NT2/D1 (cell line): Measurements from ENCODE around the gene BTBD1.

Source experiments
- DNase-seq: peaks from one replicate; pipeline ENCODE4 v3.0.0-alpha.2; 2011; ENCODE audit warnings: low read depth, low spot score
- H3K27me3 ChIP-seq: 2 replicates; pipeline ENCODE4 v1.6.0; 2011; ENCODE audit warnings: mild to moderate bottlenecking; ENCODE audit not compliant: insufficient read length, insufficient read depth
- H3K36me3 ChIP-seq: 2 replicates; pipeline ENCODE4 v1.6.1; 2011; ENCODE audit warnings: mild to moderate bottlenecking, low read length, mixed read lengths; ENCODE audit not compliant: insufficient read depth, insufficient read length
- H3K4me1 ChIP-seq: 2 replicates; pipeline ENCODE4 v1.5.1; 2011; ENCODE audit not compliant: insufficient read depth, insufficient read length
- H3K4me3 ChIP-seq: 2 replicates; pipeline ENCODE4 v1.5.1; 2011; ENCODE audit warnings: low read depth; ENCODE audit not compliant: insufficient read length
- H3K9ac ChIP-seq: 2 replicates; pipeline ENCODE4 v1.6.0; 2011; ENCODE audit warnings: low read depth; ENCODE audit not compliant: insufficient read length
- H3K9me3 ChIP-seq: 2 replicates; pipeline ENCODE4 v1.5.1; 2011; ENCODE audit warnings: mild to moderate bottlenecking, low read length; ENCODE audit not compliant: insufficient read depth
- SUZ12 ChIP-seq: IDR thresholded peaks from 2 replicates; pipeline ENCODE4 v1.6.1; 2011; ENCODE audit not compliant: insufficient read length, insufficient read depth; ENCODE audit errors: extremely low read depth
- YY1 ChIP-seq: IDR thresholded peaks from 2 replicates; pipeline ENCODE4 v1.6.1; 2011; ENCODE audit not compliant: insufficient read length, insufficient read depth
- ZNF274 ChIP-seq: IDR thresholded peaks from 2 replicates; pipeline ENCODE4 v1.6.1; 2011; ENCODE audit warnings: mild to moderate bottlenecking, low read depth, low read length

The BTBD1 gene

DNA sequence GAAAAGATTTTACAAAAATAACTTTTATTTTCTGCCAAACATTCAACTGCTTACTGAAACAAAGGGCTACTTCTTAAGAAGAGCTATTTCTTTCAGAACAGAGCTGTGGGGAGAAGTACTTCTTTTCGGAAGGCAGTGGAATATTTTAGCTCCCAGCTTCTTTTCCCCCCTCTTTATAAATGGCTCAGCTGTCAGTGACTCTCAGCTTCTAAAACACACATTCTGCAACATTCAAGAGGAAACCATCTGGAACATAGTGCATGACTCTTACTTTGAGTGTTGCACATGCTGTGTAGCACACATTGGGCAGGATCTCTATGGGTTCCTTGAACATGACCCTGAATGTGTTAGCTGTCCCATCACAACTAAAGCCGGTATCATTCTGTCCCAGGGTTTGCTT is 48.6 kb downstream of the BTBD1 start:
- no peaks in the 10 kb centered on the region for H3K9me3 ChIP-seq

DNA sequence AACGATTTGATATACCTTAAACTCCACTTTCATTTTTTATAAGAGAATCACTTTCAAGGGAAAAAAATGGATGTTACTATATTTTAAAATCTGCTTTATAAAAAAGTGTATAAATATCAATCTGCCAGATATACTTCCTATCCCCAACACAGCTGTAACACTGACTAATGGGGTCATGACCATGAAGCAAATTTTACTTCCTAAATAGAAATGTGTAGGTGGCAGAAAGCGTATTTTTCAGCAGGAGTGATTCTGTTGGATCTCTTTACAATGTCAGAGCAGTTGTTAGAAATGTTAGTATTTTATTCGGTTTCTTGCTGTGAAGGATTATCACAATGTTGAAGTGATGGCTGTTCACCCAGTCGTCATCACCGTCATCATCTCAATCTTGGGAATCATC is 50.1 kb downstream of the BTBD1 start:
- Histone ChIP-seq H3K4me3 (no peak overlapping the region), H3K4me1 (peaks cover 2% of the 10 kb centered on the region), H3K9ac (no peak overlapping the region), H3K36me3 (peaks cover 60% of the 10 kb centered on the region), H3K9me3 (peaks cover 12% of the 10 kb centered on the region; the same call in 1 of the 2 replicates), H3K27me3 (no peaks in the 10 kb centered on the region)
- no peak for DNase-seq
- TF ChIP-seq SUZ12 (no peak), YY1 (no peak), ZNF274 (no peak)

More for the DNA sequence above, 48.6 kb downstream of the BTBD1 start:
- no peaks in the 10 kb centered on the region for H3K4me1 ChIP-seq
- H3K27me3 ChIP-seq: no peaks in the 10 kb centered on the region
- H3K4me3 ChIP-seq: no peak overlapping the region
- DNase-seq: no peak
- H3K36me3 ChIP-seq: peaks cover 65% of the 10 kb centered on the region
- H3K9ac ChIP-seq: no peak overlapping the region
- no peak for TF ChIP-seq SUZ12

DNA sequence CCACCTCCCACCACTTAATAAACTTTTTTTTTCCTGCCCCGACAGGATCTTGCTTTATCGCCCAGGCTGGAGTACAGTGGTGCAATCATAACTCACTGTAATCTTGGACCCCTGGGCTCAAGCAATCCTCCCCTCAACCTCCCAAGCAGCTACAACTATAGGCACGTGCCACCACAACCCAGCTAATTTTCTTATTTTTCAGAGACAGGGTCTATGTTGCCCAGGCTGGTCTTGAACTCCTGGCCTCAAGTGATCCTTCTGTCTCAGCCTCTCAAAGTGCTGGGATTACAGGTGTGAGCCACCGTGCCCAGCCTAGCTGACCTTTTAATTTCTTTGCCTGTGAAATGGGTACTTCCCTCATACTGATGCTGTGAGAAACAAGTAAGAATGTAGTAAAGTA is 51.7 kb downstream of the BTBD1 start:
- Histone ChIP-seq H3K36me3 (peaks cover 47% of the 10 kb centered on the region), H3K4me3 (no peak overlapping the region), H3K9me3 (peaks cover 18% of the 10 kb centered on the region), H3K4me1 (peaks cover 4% of the 10 kb centered on the region), H3K27me3 (no peaks in the 10 kb centered on the region), H3K9ac (no peak overlapping the region)
- TF ChIP-seq YY1: no peak
- no peak for TF ChIP-seq ZNF274
- TF ChIP-seq SUZ12: no peak
- DNase-seq: no peak

DNA sequence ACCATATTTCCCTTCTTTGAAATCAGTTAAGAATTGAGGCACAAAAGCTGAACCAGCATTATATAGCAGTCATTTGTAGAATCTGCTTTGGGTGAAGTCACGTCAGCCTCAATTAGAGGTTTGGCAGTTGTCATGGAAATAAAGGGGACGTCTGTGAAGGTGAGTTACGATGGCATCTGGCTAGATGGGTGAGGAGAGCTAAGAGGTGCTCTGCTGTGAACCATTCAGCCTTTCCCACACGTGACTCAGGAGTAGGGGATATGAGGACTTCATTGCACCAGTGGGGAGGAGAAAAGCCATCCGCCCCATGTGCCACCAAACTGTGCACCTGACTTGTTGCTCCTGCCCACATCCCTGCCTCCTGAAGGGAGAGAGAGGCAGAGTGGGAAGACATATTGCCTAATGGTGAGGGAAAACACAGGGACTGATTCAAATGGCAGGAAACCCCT is 52.8 kb downstream of the BTBD1 start:
- H3K4me1 ChIP-seq: peaks cover 4% of the 10 kb centered on the region
- peaks cover 25% of the 10 kb centered on the region for H3K9me3 ChIP-seq
- no peak overlapping the region for H3K4me3 ChIP-seq
- no peak for TF ChIP-seq SUZ12
- no peak for TF ChIP-seq YY1
- TF ChIP-seq ZNF274: no peak
- no peaks in the 10 kb centered on the region for H3K27me3 ChIP-seq
- H3K9ac ChIP-seq: no peak overlapping the region
- H3K36me3 ChIP-seq: peaks cover 49% of the 10 kb centered on the region
- no peak for DNase-seq

DNA sequence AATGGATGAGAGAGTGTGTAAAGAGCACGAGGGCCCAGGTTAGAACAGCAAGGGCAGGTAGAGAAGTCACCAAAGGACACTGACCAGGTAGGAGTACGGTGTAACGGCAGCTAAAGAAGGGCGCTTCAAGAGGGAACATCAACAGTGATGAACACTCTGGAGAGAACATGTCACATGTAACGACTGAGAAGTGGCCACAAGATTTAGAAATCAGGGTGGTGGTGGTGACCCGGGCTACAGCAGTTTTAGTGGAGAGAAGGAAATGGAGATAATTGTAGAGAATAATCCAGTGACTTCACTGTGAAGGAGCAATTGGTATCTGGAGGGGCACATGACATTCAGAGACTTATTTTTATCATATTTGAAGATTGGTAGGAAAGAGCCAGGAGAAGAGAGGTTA is 54.4 kb downstream of the BTBD1 start:
- H3K36me3 ChIP-seq: peaks cover 49% of the 10 kb centered on the region
- H3K4me3 ChIP-seq: no peak overlapping the region
- no peak for DNase-seq
- peaks cover 25% of the 10 kb centered on the region for H3K9me3 ChIP-seq
- H3K4me1 ChIP-seq: peaks cover 4% of the 10 kb centered on the region
- H3K27me3 ChIP-seq: no peaks in the 10 kb centered on the region
- H3K9ac ChIP-seq: no peak overlapping the region
- TF ChIP-seq YY1 (no peak), SUZ12 (no peak), ZNF274 (no peak)

DNA sequence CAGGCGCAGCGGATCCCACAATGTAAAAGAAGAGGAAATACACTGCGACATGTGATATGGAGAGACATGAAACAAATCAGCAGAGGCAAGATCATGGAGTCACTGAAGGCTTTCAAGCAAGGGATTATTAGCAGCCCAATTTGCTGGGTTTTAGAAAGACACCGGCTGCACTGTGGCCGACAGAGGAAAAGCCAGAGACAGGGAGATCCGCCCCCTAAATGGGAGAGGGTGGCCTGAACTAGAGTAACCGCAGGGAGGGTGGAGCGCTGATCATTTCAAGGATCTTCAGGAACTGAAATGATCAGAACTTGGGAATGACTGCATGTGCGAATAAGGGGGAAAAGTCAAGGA is 55.0 kb downstream of the BTBD1 start:
- peaks cover 48% of the 10 kb centered on the region for H3K36me3 ChIP-seq
- TF ChIP-seq ZNF274 (no peak), SUZ12 (no peak), YY1 (no peak)
- no peaks in the 10 kb centered on the region for H3K27me3 ChIP-seq
- peak overlapping the region; percentile 80 for H3K9ac ChIP-seq
- no peak for DNase-seq
- H3K9me3 ChIP-seq: peaks cover 25% of the 10 kb centered on the region
- peaks cover 4% of the 10 kb centered on the region for H3K4me1 ChIP-seq
- peak overlapping the region; percentile 99 for H3K4me3 ChIP-seq

DNA sequence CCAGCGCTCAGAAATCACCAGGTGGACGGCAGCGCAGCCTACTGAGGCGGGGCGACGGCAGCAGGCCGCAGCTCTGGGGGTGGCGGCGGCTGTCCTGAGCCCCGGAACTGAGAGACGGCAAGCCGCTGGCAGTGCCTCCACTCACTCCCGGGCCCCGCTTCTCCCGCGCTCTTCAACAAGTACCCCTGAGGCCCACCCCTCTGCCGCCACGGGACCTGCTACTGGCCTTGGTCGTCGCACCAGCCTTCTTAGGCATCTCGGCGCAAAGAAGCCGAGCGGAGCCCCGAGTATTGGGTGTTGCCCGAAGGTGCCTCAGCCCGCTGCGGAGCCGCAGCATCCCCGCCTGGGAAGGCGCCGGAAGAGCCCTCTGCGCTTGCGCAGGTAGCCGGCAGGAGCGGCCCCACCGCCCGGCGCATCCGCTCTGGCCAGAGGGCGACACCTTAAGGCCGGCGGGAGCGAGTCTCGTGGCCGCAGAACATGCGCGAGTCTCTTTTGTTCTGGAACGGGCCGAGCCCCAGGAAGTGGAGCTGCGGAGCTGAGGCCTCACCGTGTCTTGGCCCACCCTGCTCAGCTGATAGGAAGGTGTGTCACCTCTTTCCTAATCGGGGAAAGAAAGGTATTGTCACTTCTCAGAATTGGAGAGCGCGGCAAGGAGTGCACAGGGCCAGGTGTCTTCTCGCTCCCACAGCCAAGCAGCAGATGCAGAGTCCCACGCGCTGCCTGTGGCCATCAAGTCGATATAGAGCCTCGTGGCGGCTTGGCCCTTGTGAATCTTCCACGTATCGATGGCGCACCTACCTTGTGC is 55.6 kb downstream of the BTBD1 start, which contains the start of gene C15orf40:
TSS of gene C15orf40 (minus strand) at position 369 of the 805 bp plus-strand sequence. CDS start at position 337, 32 bp downstream.
- H3K36me3 ChIP-seq: peaks cover 48% of the 10 kb centered on the region
- DNase-seq: peak; percentile 93
- H3K9ac ChIP-seq: peak within 1 kb of the TSS; percentile 98
- H3K9me3 ChIP-seq: peaks cover 25% of the 10 kb centered on the region
- H3K27me3 ChIP-seq: no peaks in the 10 kb centered on the region
- no peak for TF ChIP-seq SUZ12
- no peak for TF ChIP-seq ZNF274
- TF ChIP-seq YY1: peak; percentile 9
- peaks cover 4% of the 10 kb centered on the region for H3K4me1 ChIP-seq
- H3K4me3 ChIP-seq: peak within 1 kb of the TSS; percentile 99
